ENCODE data around the gene GLUD1.

DNA sequence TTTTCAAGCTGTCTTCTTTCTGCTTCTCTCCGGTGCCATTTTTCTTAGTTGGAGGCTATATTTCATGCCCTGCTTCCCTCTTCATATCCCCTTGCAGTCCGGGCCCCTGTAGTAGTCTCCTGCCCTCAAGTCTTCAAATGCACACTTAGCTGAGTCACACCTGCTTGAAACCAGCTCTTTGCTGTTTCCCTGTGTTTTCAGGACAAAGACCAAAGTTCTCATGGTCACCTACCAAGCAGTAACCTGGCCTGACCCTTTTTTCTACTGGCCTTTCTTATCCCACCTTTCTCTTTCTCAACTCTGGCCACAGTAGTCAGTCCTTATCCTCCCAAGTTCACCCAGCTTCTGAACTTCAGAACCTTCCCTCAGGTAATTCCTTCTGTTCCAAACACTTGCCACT lies 28.5 kb downstream of the GLUD1 start:
- TF ChIP-seq CTCF (IDR thresholded peaks at IDR 0.05): no peak
- TF ChIP-seq POLR2A (IDR thresholded peaks at IDR 0.05): no peak
- no peak for TF ChIP-seq EP300 (IDR thresholded peaks at IDR 0.05)
